GM04504 (cell line): ENCODE measurements around the gene NDUFV3.
A peak's percentile ranks its signal among the peaks of the same experiment; 100 is the strongest.
"Not testable (repeated sequence)": the region's sequence is repeated elsewhere in the genome, so short reads cannot be mapped to it uniquely, and the experiment has no call there.

Experiments used
- DNase-seq: peaks from one replicate; pipeline ENCODE4 v3.0.0-alpha.2; 2012; ENCODE audit warnings: low read depth

NDUFV3 gene

GRCh38 chr21:42937034-42937940, 44.2 kb downstream of the NDUFV3 start:
- DNase-seq, result not testable (repeated sequence)

GRCh38 chr21:42937960-42938605, 45.0 kb downstream of the NDUFV3 start:
- no peak for DNase-seq

- DNase-seq, result not testable (repeated sequence)
Measured at GRCh38 chr21:42938606-42938995, 45.5 kb downstream of the NDUFV3 start.

- peak; percentile 97 for DNase-seq
Measured at GRCh38 chr21:42939582-42940413, 46.7 kb downstream of the NDUFV3 start.

- DNase-seq, result no peak
Measured at GRCh38 chr21:42941696-42942085, 48.6 kb downstream of the NDUFV3 start.

GRCh38 chr21:42942244-42942643, 49.1 kb downstream of the NDUFV3 start:
- no peak for DNase-seq

GRCh38 chr21:42949094-42949755, 56.1 kb downstream of the NDUFV3 start:
- not testable (repeated sequence) for DNase-seq

- DNase-seq, result not testable (repeated sequence)
Measured at GRCh38 chr21:42951193-42951592, 58.1 kb downstream of the NDUFV3 start.

- DNase-seq, result no peak
Measured at GRCh38 chr21:42956824-42957630, 63.9 kb downstream of the NDUFV3 start.

- not testable (repeated sequence) for DNase-seq
Measured at GRCh38 chr21:42958122-42958521, 65.0 kb downstream of the NDUFV3 start.

- DNase-seq, result no peak
Measured at GRCh38 chr21:42959728-42960127, 66.6 kb downstream of the NDUFV3 start.

- DNase-seq, result no peak
Measured at GRCh38 chr21:42962380-42963007, 69.4 kb downstream of the NDUFV3 start.
